Activated naive CD8-positive, alpha-beta T cell treated with anti-CD3 and anti-CD28 coated beads, Interleukin-2, amount 10 ng/mL, durations not matched to agents 7 days and 5 days (primary cell): ENCODE measurements around the gene TAF3. TPM values are rescaled to one million over a fixed set of nuclear protein-coding genes. Genes with fewer than 3 reads are reported as not detected.

Experiments
- ATAC-seq: fragments of 150-1000 bp; cut with Tn5 transposase; one replicate; pipeline ENCODE4 v1.10.0; 2021; ENCODE audit warnings: low read depth, moderate library complexity
- POLR2A ChIA-PET: fragments of 350-600 bp; sonication (Branson Sonifier 250); formaldehyde crosslinking; loops from one replicate; lab custom pipeline; 2021; ENCODE audit warnings: antibody characterized with exemption; lab: Charles Lee
- DNase-seq: peaks from one replicate; pipeline ENCODE4 v3.0.0; 2021
- H3K27ac Mint-ChIP-seq: one replicate; pipeline ENCODE4 v1.8.0; 2022; ENCODE audit warnings: mild to moderate bottlenecking, mixed read lengths
- H3K27me3 Mint-ChIP-seq: one replicate; pipeline ENCODE4 v1.8.0; 2022; ENCODE audit warnings: mild to moderate bottlenecking, moderate library complexity, mixed read lengths
- H3K36me3 Mint-ChIP-seq: one replicate; pipeline ENCODE4 v1.8.0; 2021; ENCODE audit warnings: mild to moderate bottlenecking, mixed read lengths
- H3K4me1 Mint-ChIP-seq: one replicate; pipeline ENCODE4 v1.8.0; 2021; ENCODE audit warnings: mixed read lengths
- H3K4me3 Mint-ChIP-seq: one replicate; pipeline ENCODE4 v1.8.0; 2022; ENCODE audit warnings: mild to moderate bottlenecking, moderate library complexity, mixed read lengths
- H3K9me3 Mint-ChIP-seq: one replicate; pipeline ENCODE4 v1.8.0; 2021; ENCODE audit warnings: mixed read lengths
- total RNA-seq, 2 experiments: library from RNA; stranded (reverse); gene quantifications; one replicate each; pipeline ENCODE4 v1.2.3, GENCODE V29; 2021

Gene TAF3
- total RNA-seq, 2 experiments from 2014 or later: 16.2 to 16.8 TPM

GRCh38 chr10:8063935-8064334 lies 245.6 kb downstream of the TAF3 start:
- Mint-ChIP-seq H3K4me3 (peak overlapping the region; percentile 11), H3K27ac (no peak overlapping the region)
- POLR2A ChIA-PET: interaction anchor here (1.0 kb wide), 1 partner anchor 396 kb away, joined by 4 read pairs; no protein-coding TSS in a partner anchor

GRCh38 chr10:8064436-8064835 lies 246.1 kb downstream of the TAF3 start:
- POLR2A ChIA-PET: interaction anchor here (1.0 kb wide), 1 partner anchor 396 kb away, joined by 4 read pairs; no protein-coding TSS in a partner anchor
- H3K9me3 Mint-ChIP-seq: no peaks in the 10 kb centered on the region
- DNase-seq (no peak), ATAC-seq (no peak)
- H3K4me1 Mint-ChIP-seq: peaks cover 73% of the 10 kb centered on the region
- H3K27ac Mint-ChIP-seq: no peak overlapping the region
- no peaks in the 10 kb centered on the region for H3K27me3 Mint-ChIP-seq
- H3K36me3 Mint-ChIP-seq: peaks cover 82% of the 10 kb centered on the region
- peak overlapping the region; percentile 11 for H3K4me3 Mint-ChIP-seq

More at GRCh38 chr10:8063935-8064334, 245.6 kb downstream of the TAF3 start:
- no peak for ATAC-seq
- H3K36me3 Mint-ChIP-seq: peaks cover 82% of the 10 kb centered on the region
- H3K27me3 Mint-ChIP-seq: no peaks in the 10 kb centered on the region
- H3K9me3 Mint-ChIP-seq: no peaks in the 10 kb centered on the region
- DNase-seq: no peak
- H3K4me1 Mint-ChIP-seq: peaks cover 73% of the 10 kb centered on the region

- no peaks in the 10 kb centered on the region for H3K27me3 Mint-ChIP-seq
- no peaks in the 10 kb centered on the region for H3K9me3 Mint-ChIP-seq
These were observed 247.3 kb downstream of the TAF3 start for GRCh38 chr10:8065651-8066050.

GRCh38 chr10:8066124-8066523 lies 247.8 kb downstream of the TAF3 start:
- ATAC-seq: no peak
- Mint-ChIP-seq H3K4me3 (no peak overlapping the region), H3K36me3 (peaks cover 83% of the 10 kb centered on the region), H3K9me3 (no peaks in the 10 kb centered on the region), H3K27me3 (no peaks in the 10 kb centered on the region), H3K4me1 (peaks cover 66% of the 10 kb centered on the region), H3K27ac (no peak overlapping the region)
- POLR2A ChIA-PET: interaction anchor here (0.6 to 1.1 kb wide), 3 partner anchors 9 to 1536 kb away, joined by 3 to 4 read pairs (median 4); no protein-coding TSS in a partner anchor
- no peak for DNase-seq

More at GRCh38 chr10:8065651-8066050, 247.3 kb downstream of the TAF3 start:
- H3K4me1 Mint-ChIP-seq: peaks cover 66% of the 10 kb centered on the region
- H3K36me3 Mint-ChIP-seq: peaks cover 80% of the 10 kb centered on the region
- peak overlapping the region; percentile 14 for H3K27ac Mint-ChIP-seq
- ATAC-seq: no peak
- peak overlapping the region; percentile 26 for H3K4me3 Mint-ChIP-seq
- POLR2A ChIA-PET: interaction anchor here (0.6 to 0.9 kb wide), 2 partner anchors 379 to 1535 kb away, joined by 4 read pairs; no protein-coding TSS in a partner anchor
- no peak for DNase-seq

Other genes starting within 250 kb of the TAF3 start
- gene ITIH5, start 151.5 kb upstream of the TAF3 start, total RNA-seq: not detected
- gene ITIH2, start 115.2 kb upstream of the TAF3 start, total RNA-seq: not detected
- 10 to 100 TPM; 13.8 to 16.6 TPM for gene KIN, start 30.5 kb upstream of the TAF3 start, total RNA-seq
- gene ATP5F1C, start 30.3 kb upstream of the TAF3 start, total RNA-seq: 100 to 1,000 TPM; 268 to 273 TPM
- 10 to 100 TPM; 48.3 to 49.1 TPM for gene GATA3, start 236.2 kb downstream of the TAF3 start, total RNA-seq